Esophagus muscularis mucosa (tissue), 4 donors: ENCODE data around the gene KLF15.

ENCODE experiments used
- CTCF ChIP-seq, 3 experiments: fragments of 200-600 bp in 2 of 3; fragments of 450-650 bp in 1 of 3; sonication (generic) in 2 of 3; IDR thresholded peaks; one replicate each; pipeline ENCODE4 v1.5.1; 2017 to 2019; ENCODE audit warnings: antibody characterized with exemption in 3 of 3, mild to moderate bottlenecking in 2 of 3, moderate library complexity in 1 of 3
- EP300 ChIP-seq: sonication (generic); formaldehyde crosslinking; IDR thresholded peaks from one replicate; pipeline ENCODE4 v1.6.1; 2017; ENCODE audit warnings: antibody characterized with exemption
- POLR2A ChIP-seq: fragments of 450-650 bp; IDR thresholded peaks from one replicate; pipeline ENCODE4 v1.6.1; 2017; ENCODE audit warnings: antibody characterized with exemption, moderate library complexity, mild to moderate bottlenecking, low read depth
- POLR2AphosphoS5 ChIP-seq, 2 donors: sonication (generic); formaldehyde crosslinking; IDR thresholded peaks; one replicate each; pipeline ENCODE4 v1.6.1; 2017; ENCODE audit warnings: antibody characterized with exemption in 2 of 2

- TF ChIP-seq POLR2AphosphoS5 (IDR thresholded peaks at IDR 0.05) (no peak), CTCF (IDR thresholded peaks at IDR 0.05) (no peak), POLR2A (no peak), EP300 (no peak)
Measured at GRCh38 chr3:126341755-126342150, 15.5 kb downstream of the KLF15 start.
